Measurements from ENCODE around the gene PAQR9. TPM values are rescaled to one million over a fixed set of nuclear protein-coding genes. Genes with fewer than 3 reads are reported as not detected.
A peak's percentile ranks its signal among the peaks of the same experiment; 100 is the strongest.

The PAQR9 gene
- total RNA-seq, 1 donor from 2014 or later, result 1.8 TPM

DNA sequence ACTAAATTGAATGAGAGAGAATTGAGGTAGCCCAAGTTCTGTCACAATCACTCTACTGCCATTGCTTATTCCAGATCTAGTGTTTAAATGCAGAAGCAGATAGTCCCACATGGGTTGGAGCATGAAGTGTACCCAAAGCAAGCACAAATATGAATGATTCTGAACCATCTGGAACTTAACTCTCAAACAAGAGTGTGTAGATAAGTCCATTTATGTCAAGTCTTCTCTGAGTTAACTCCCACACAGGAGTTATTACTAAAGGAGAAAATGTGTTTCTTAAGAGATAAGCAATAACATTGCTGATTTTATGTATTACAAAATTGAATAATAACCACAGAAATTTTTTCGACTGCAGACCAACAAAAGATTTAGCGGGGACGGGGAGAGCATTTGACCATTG, 33.6 kb downstream of the PAQR9 start:
- no peak overlapping the region for H3K4me3 Mint-ChIP-seq
- H3K36me3 Mint-ChIP-seq (ENCODE audit: low read depth), result no peaks in the 10 kb centered on the region
- no peaks in the 10 kb centered on the region for H3K27me3 Mint-ChIP-seq (ENCODE audit: low read depth)
- no peak for DNase-seq (ENCODE audit: low read depth, low spot score)
- no peak for TF ChIP-seq CTCF (conservative IDR thresholded peaks at IDR 0.05)
- H3K4me1 Mint-ChIP-seq, result peaks cover 4% of the 10 kb centered on the region
- H3K27ac Mint-ChIP-seq (ENCODE audit: unreplicated experiment), result no peak overlapping the region
- no peaks in the 10 kb centered on the region for H3K9me3 Mint-ChIP-seq

- H3K4me3 Mint-ChIP-seq, result no peak overlapping the region
- H3K36me3 Mint-ChIP-seq (ENCODE audit: low read depth), result no peaks in the 10 kb centered on the region
- H3K9me3 Mint-ChIP-seq, result no peaks in the 10 kb centered on the region
- TF ChIP-seq CTCF (conservative IDR thresholded peaks at IDR 0.05), result peak; percentile 60
- no peaks in the 10 kb centered on the region for H3K27me3 Mint-ChIP-seq (ENCODE audit: low read depth)
- H3K4me1 Mint-ChIP-seq, result peaks cover 4% of the 10 kb centered on the region
- no peak overlapping the region for H3K27ac Mint-ChIP-seq (ENCODE audit: unreplicated experiment)
- DNase-seq (ENCODE audit: low read depth, low spot score), result no peak
These were observed 34.4 kb downstream of the PAQR9 start for GRCh38 chr3:142929109-142929508.

GRCh38 chr3:142926368-142926944, 37.0 kb downstream of the PAQR9 start:
- Mint-ChIP-seq H3K36me3 (ENCODE audit: low read depth) (no peaks in the 10 kb centered on the region), H3K27ac (ENCODE audit: unreplicated experiment) (no peak overlapping the region), H3K9me3 (peaks cover 10% of the 10 kb centered on the region), H3K4me1 (peaks cover 4% of the 10 kb centered on the region), H3K27me3 (ENCODE audit: low read depth) (no peaks in the 10 kb centered on the region), H3K4me3 (no peak overlapping the region)
- no peak for TF ChIP-seq CTCF (conservative IDR thresholded peaks at IDR 0.05)
- no peak for DNase-seq (ENCODE audit: low read depth, low spot score)

- TF ChIP-seq CTCF (conservative IDR thresholded peaks at IDR 0.05), result no peak
- Mint-ChIP-seq H3K27me3 (ENCODE audit: low read depth) (no peaks in the 10 kb centered on the region), H3K27ac (ENCODE audit: unreplicated experiment) (no peak overlapping the region), H3K9me3 (peaks cover 12% of the 10 kb centered on the region), H3K4me3 (no peak overlapping the region), H3K4me1 (no peaks in the 10 kb centered on the region), H3K36me3 (ENCODE audit: low read depth) (peaks cover 1% of the 10 kb centered on the region)
- no peak for DNase-seq (ENCODE audit: low read depth, low spot score)
These were observed 38.3 kb downstream of the PAQR9 start for GRCh38 chr3:142925140-142925539.

- TF ChIP-seq CTCF (conservative IDR thresholded peaks at IDR 0.05), result no peak
- peaks cover 4% of the 10 kb centered on the region for H3K36me3 Mint-ChIP-seq (ENCODE audit: low read depth)
- no peak for DNase-seq (ENCODE audit: low read depth, low spot score)
- H3K4me1 Mint-ChIP-seq, result no peaks in the 10 kb centered on the region
- H3K27ac Mint-ChIP-seq (ENCODE audit: unreplicated experiment), result no peak overlapping the region
- peaks cover 14% of the 10 kb centered on the region for H3K9me3 Mint-ChIP-seq
- no peaks in the 10 kb centered on the region for H3K27me3 Mint-ChIP-seq (ENCODE audit: low read depth)
- no peak overlapping the region for H3K4me3 Mint-ChIP-seq
These were observed 39.8 kb downstream of the PAQR9 start for GRCh38 chr3:142923694-142924093.
